Astrocyte (in vitro differentiated cells and primary cell): ENCODE results near the gene SPZ1. TPM values are rescaled to one million over a fixed set of nuclear protein-coding genes. Genes with fewer than 3 reads are reported as not detected.

Experiments used
- DNase-seq: peaks from one replicate; pipeline ENCODE4 v3.0.0-alpha.2; 2010; ENCODE audit warnings: low read depth
- FAIRE-seq: peaks from 2 replicates; lab custom pipeline; 2011; peaks lifted over from hg19 to GRCh38; lab: Jason Lieb, UNC
- H2AFZ ChIP-seq: 2 replicates; pipeline ENCODE4 v1.6.0; 2012; ENCODE audit warnings: low read depth, low read length, inconsistent platforms
- H3K27ac ChIP-seq: 2 replicates; pipeline ENCODE4 v1.5.1; 2011; ENCODE audit warnings: low read depth, low read length, inconsistent platforms
- H3K27me3 ChIP-seq: 2 replicates; pipeline ENCODE4 v1.6.0; 2011; ENCODE audit warnings: low read length, inconsistent platforms; ENCODE audit not compliant: insufficient read depth
- H3K36me3 ChIP-seq: 2 replicates; pipeline ENCODE4 v1.5.1; 2011; ENCODE audit warnings: low read length, inconsistent platforms; ENCODE audit not compliant: insufficient read depth
- H3K4me1 ChIP-seq: 2 replicates; pipeline ENCODE4 v1.5.1; 2011; ENCODE audit warnings: low read length, inconsistent platforms; ENCODE audit not compliant: insufficient read depth
- H3K4me2 ChIP-seq: 2 replicates; pipeline ENCODE4 v1.6.0; 2012; ENCODE audit warnings: low read length, inconsistent platforms
- H3K4me3 ChIP-seq: 2 replicates; pipeline ENCODE4 v1.5.1; 2011; ENCODE audit warnings: low read depth, mild to moderate bottlenecking, low read length, inconsistent platforms; ENCODE audit not compliant: insufficient read depth
- H3K79me2 ChIP-seq: 2 replicates; pipeline ENCODE4 v1.6.0; 2012; ENCODE audit warnings: mild to moderate bottlenecking, low read length, inconsistent platforms; ENCODE audit not compliant: insufficient read depth
- H3K9ac ChIP-seq: 2 replicates; pipeline ENCODE4 v1.6.0; 2012; ENCODE audit warnings: mild to moderate bottlenecking, low read length, inconsistent platforms
- H3K9me3 ChIP-seq: 2 replicates; pipeline ENCODE4 v1.5.1; 2012; ENCODE audit warnings: low read depth, mild to moderate bottlenecking, low read length, inconsistent platforms; ENCODE audit not compliant: insufficient read depth
- H4K20me1 ChIP-seq: 2 replicates; pipeline ENCODE4 v1.6.0; 2012; ENCODE audit warnings: low read length, inconsistent platforms; ENCODE audit not compliant: insufficient read depth
- H3K27ac Mint-ChIP-seq: one replicate; pipeline ENCODE4 v1.8.0; 2021; ENCODE audit warnings: mild to moderate bottlenecking, mixed read lengths; ENCODE audit not compliant: unreplicated experiment
- H3K27me3 Mint-ChIP-seq: one replicate; pipeline ENCODE4 v1.8.0; 2021; ENCODE audit warnings: low read depth, mixed read lengths; ENCODE audit not compliant: unreplicated experiment
- H3K36me3 Mint-ChIP-seq: one replicate; pipeline ENCODE4 v1.8.0; 2021; ENCODE audit warnings: low read depth, mixed read lengths; ENCODE audit not compliant: unreplicated experiment
- H3K4me1 Mint-ChIP-seq: one replicate; pipeline ENCODE4 v1.8.0; 2021; ENCODE audit warnings: low read depth, mixed read lengths; ENCODE audit not compliant: unreplicated experiment
- H3K4me3 Mint-ChIP-seq: one replicate; pipeline ENCODE4 v1.8.0; 2021; ENCODE audit warnings: mild to moderate bottlenecking, moderate library complexity, mixed read lengths; ENCODE audit not compliant: unreplicated experiment
- H3K9me3 Mint-ChIP-seq: one replicate; pipeline ENCODE4 v1.8.0; 2021; ENCODE audit warnings: mild to moderate bottlenecking, mixed read lengths; ENCODE audit not compliant: unreplicated experiment
- CTCF ChIP-seq: IDR thresholded peaks from 2 replicates; pipeline ENCODE4 v1.5.1; 2011; ENCODE audit warnings: low read depth, mild to moderate bottlenecking, inconsistent platforms, low read length, moderate library complexity; ENCODE audit not compliant: insufficient read depth
- EZH2 ChIP-seq: IDR thresholded peaks from 2 replicates; pipeline ENCODE4 v1.6.1; 2012; ENCODE audit warnings: mild to moderate bottlenecking, low read length, inconsistent platforms; ENCODE audit not compliant: insufficient read depth
- total RNA-seq: library from RNA; stranded (reverse); gene quantifications from 2 replicates; pipeline ENCODE4 v1.2.1, GENCODE V29; 2021

Gene SPZ1
- total RNA-seq, 1 donor from 2014 or later: not detected

GRCh38 chr5:80326468-80326867, 6.7 kb downstream of the SPZ1 start:
- Histone ChIP-seq H3K27me3 (peaks cover 2% of the 10 kb centered on the region), H3K4me2 (no peak overlapping the region), H3K9me3 (no peaks in the 10 kb centered on the region), H3K4me1 (no peaks in the 10 kb centered on the region), H4K20me1 (no peaks in the 10 kb centered on the region), H3K36me3 (no peaks in the 10 kb centered on the region), H3K27ac (no peak overlapping the region), H3K9ac (no peak overlapping the region), H3K79me2 (no peaks in the 10 kb centered on the region), H2AFZ (no peak overlapping the region), H3K4me3 (no peak overlapping the region)
- no peak for TF ChIP-seq EZH2
- no peak for TF ChIP-seq CTCF
- Mint-ChIP-seq H3K4me3 (no peak overlapping the region), H3K9me3 (peaks cover 2% of the 10 kb centered on the region), H3K27me3 (peaks cover 3% of the 10 kb centered on the region), H3K36me3 (no peaks in the 10 kb centered on the region), H3K4me1 (no peaks in the 10 kb centered on the region), H3K27ac (no peak overlapping the region)
- FAIRE-seq: no peak
- no peak for DNase-seq

- Histone ChIP-seq H3K4me2 (no peak overlapping the region), H3K36me3 (no peaks in the 10 kb centered on the region), H3K27ac (no peak overlapping the region), H3K79me2 (no peaks in the 10 kb centered on the region), H3K4me1 (no peaks in the 10 kb centered on the region), H3K4me3 (no peak overlapping the region), H3K27me3 (no peaks in the 10 kb centered on the region), H3K9me3 (no peaks in the 10 kb centered on the region), H2AFZ (no peak overlapping the region), H4K20me1 (no peaks in the 10 kb centered on the region), H3K9ac (no peak overlapping the region)
- Mint-ChIP-seq H3K27me3 (peaks cover 6% of the 10 kb centered on the region), H3K27ac (no peak overlapping the region), H3K4me1 (no peaks in the 10 kb centered on the region), H3K9me3 (no peaks in the 10 kb centered on the region), H3K4me3 (no peak overlapping the region), H3K36me3 (no peaks in the 10 kb centered on the region)
- FAIRE-seq (no peak), DNase-seq (no peak)
- TF ChIP-seq CTCF (no peak), EZH2 (no peak)
Observed at GRCh38 chr5:80337379-80337778, 17.6 kb downstream of the SPZ1 start.

DNA sequence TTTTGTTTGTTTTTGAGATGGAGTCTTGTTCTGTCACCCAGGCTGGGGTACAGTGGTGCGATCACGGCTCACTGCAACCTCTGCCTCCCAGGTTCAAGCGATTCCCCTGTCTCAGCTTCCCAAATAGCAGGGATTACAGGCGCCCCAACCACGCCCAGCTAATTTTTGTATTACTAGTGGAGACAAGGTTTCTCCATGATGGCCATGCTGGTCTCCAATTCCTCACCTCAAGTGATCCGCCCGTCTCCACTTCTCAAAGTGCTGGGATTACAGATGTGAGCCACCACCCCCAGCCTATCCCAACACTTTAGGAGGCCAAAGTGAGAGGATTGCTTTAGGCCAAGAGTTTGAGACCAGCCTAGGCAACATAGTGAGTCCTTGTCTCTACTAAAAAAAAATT, 19.3 kb downstream of the SPZ1 start:
- Histone ChIP-seq H3K4me3 (no peak overlapping the region), H3K9ac (no peak overlapping the region), H3K27ac (no peak overlapping the region), H3K9me3 (no peaks in the 10 kb centered on the region), H4K20me1 (no peaks in the 10 kb centered on the region), H2AFZ (no peak overlapping the region), H3K4me1 (no peaks in the 10 kb centered on the region), H3K4me2 (no peak overlapping the region), H3K27me3 (no peaks in the 10 kb centered on the region), H3K79me2 (no peaks in the 10 kb centered on the region), H3K36me3 (no peaks in the 10 kb centered on the region)
- DNase-seq (no peak), FAIRE-seq (no peak)
- H3K9me3 Mint-ChIP-seq: no peaks in the 10 kb centered on the region
- no peak overlapping the region for H3K27ac Mint-ChIP-seq
- peaks cover 6% of the 10 kb centered on the region for H3K27me3 Mint-ChIP-seq
- H3K4me3 Mint-ChIP-seq: no peak overlapping the region
- H3K36me3 Mint-ChIP-seq: no peaks in the 10 kb centered on the region
- no peak for TF ChIP-seq EZH2
- no peak for TF ChIP-seq CTCF
- H3K4me1 Mint-ChIP-seq: no peaks in the 10 kb centered on the region
